ENCODE measurements around the gene SPATA31D1.

SPATA31D1 gene

DNA sequence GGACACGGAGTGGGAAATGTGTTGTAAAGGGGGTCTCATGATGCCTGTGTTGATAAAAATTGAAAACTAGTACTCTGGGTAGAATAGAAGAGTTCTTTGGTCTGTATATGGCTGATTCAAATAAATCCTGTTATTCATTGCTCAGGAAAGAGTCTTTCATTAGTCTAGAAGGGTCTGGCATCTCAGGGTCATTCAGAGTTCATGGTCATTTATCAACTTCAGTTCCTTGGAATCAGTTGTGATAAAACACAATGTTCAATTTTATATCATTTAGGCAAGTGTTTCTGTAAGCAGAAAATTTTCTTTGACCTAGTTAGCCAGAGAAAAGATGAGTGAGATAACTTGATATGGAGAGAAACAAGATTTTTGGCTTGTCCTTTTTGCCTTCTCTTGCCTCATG is 36.3 kb downstream of the SPATA31D1 start:
- DNase-seq, result no peak

DNA sequence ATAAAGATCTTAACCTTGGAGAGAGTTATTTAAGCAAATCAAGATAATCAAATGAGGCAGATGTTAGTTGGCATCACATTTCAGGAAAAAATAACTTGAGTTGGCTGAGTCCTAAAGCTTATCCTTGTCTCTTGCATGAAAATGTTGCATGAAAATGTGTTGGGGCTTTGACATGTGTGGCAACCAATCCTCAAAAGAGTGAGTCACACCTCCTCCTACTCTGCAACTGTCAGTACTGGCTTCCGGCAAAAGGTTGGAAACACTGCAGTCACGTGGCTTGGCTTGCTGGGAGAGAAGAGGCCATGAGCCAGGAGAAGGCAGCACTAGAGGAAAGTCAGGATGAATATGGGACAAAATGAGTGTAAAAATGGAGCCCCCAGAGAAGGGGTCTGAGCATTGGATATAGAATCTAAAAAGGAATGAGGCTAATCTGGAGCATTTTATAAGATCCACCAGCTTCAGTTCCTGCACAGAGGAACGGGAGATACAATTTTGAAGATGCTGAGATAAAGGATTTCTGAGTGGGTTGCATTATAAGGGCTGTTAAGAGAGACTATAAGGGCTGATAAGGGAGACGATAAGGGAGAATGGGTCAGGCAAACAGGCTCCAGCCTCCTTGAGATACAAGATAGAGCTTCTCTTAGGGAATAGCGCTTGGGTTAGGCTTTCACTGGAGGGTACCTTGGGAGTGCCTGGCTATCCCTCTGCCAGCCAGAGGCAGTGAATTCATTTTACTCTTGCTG is 43.1 kb downstream of the SPATA31D1 start:
- DNase-seq, result peak; percentile 88

DNA sequence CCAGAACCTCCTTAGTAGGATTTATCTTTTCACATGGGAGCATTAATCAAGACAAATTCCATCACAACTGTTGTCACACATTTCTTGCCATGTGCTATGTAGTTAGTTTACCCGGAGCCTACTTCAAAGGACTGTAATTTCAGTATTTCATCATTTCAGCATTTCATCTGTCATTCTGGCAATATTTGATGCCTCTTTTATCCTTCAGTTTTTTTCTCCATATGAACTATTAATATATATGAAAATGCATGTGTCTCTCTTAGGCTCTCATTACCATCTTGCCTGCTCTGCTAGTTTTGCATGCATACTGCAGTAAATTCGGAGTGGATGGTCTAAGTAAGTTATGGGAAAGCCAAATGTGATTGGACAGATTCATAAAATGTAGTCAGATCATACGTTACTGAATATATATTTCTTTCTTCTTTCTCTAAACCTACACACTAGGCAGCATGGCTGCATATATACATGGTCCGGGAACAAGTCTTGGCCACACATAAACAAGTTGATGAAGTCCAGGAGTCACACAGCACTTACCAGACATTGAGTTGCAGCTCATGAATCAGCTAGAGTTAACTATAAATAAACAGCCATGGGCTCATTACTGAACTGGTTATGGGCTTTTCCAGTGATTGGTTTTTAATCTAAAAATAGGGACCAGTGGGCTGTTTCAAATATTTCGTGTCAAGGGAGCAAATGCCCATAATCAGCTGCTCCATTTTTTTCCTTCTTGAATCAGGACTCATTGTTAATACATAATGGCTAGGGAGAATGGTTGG is 46.6 kb downstream of the SPATA31D1 start:
- DNase-seq, result no peak

DNA sequence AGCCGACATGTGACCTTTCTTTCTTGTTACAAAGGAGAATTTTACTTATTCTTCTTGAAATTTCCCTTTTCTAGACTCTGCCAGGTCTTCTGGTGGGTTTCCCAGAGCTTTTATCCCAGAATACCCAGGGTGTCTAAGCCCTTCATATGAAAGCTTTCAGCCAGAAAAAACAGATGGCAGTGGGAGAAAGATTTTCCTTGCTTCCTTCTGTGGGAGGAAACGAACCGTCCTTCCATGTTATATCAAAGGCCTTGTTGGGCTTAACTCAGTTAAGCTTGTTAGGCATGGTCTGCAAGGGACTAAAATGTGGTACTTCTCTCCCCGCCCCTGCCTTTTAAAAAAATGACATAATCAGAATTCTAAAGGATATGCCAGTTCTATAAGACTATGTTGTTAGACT is 47.5 kb downstream of the SPATA31D1 start:
- DNase-seq, result no peak

DNA sequence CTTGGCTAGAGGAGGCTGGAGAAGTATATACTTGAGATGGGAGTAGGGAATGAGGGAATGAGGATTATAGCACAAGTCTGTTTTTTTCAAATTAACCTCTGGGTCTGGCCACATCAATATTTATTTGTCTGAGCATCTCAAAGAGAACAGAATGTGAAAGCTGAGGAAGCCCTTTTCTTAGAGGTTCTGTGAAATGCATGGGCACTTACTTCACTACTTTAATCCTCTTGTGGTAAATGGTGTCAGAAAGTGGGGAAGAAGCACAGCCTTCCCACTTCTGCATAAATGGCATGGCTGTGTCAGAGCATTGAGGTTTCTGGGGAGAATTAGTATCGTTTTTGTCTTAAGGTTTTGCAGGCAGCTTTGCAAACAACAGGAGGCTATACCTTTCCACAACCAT is 48.6 kb downstream of the SPATA31D1 start:
- no peak for DNase-seq

DNA sequence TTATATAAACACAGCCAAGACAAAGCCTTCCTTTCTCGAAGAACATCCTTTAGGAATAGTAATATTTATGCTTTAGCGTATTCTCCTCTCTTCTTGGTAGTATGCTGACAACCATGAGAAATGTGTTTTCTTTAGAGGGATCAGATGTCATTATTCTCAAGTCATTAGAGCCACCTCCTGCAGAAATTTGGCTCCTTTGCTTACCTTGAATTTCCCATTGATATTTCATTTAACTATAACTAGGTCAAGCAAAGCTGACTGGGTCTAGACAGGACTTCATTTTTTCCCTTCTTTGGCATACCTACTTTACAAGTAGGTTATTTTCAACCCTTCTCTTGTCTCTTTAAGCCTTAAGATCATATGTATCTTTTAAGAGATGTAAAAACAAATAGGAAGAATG is 50.3 kb downstream of the SPATA31D1 start:
- DNase-seq, result no peak
